ENCODE data around the gene JPT2.

- TF ChIP-seq CTCF (IDR thresholded peaks at IDR 0.05): no peak
- no peak for TF ChIP-seq POLR2A (IDR thresholded peaks at IDR 0.05)
Measured at GRCh38 chr16:1665829-1666228, 12.2 kb upstream of the JPT2 start.
